Vagina (tissue), 2 donors: ENCODE measurements around the gene PTDSS2. TPM values are rescaled to one million over a fixed set of nuclear protein-coding genes. Genes with fewer than 3 reads are reported as not detected.

Experiments
- DNase-seq, 2 donors: peaks; one replicate each; pipeline ENCODE4 v3.0.0-alpha.2; 2017; ENCODE audit errors: extremely low spot score in 2 of 2
- H3K27ac ChIP-seq: fragments of 200-600 bp; sonication (generic); one replicate; pipeline ENCODE4 v1.5.1; 2019
- H3K27me3 ChIP-seq: fragments of 200-600 bp; sonication (generic); one replicate; pipeline ENCODE4 v1.5.1; 2019
- H3K36me3 ChIP-seq, 2 donors: fragments of 200-600 bp; sonication (generic); one replicate each; pipeline ENCODE4 v1.5.1; 2017 to 2019
- H3K4me1 ChIP-seq: fragments of 200-600 bp; sonication (generic); one replicate; pipeline ENCODE4 v1.5.1; 2019
- H3K4me3 ChIP-seq, 2 donors: fragments of 200-600 bp; sonication (generic); 1 replicate in 1 of 2; 2 replicates in 1 of 2; pipeline ENCODE4 v1.5.1; 2016 to 2019
- H3K9me3 ChIP-seq: fragments of 200-600 bp; sonication (generic); one replicate; pipeline ENCODE4 v1.5.1; 2019
- POLR2A ChIP-seq, 2 donors: fragments of 450-650 bp; IDR thresholded peaks; one replicate each; pipeline ENCODE4 v1.6.1; 2017; ENCODE audit warnings: antibody characterized with exemption in 2 of 2, mild to moderate bottlenecking in 2 of 2, moderate library complexity in 2 of 2
- POLR2AphosphoS5 ChIP-seq, 2 donors: sonication (generic); formaldehyde crosslinking; IDR thresholded peaks; one replicate each; pipeline ENCODE4 v1.9.0; 2017; ENCODE audit warnings: antibody characterized with exemption in 2 of 2, mild to moderate bottlenecking in 2 of 2, low read depth in 1 of 2; ENCODE audit not compliant: insufficient read depth in 1 of 2
- intact Hi-C: fragments of 100-400 bp; cut with DNase I; formaldehyde crosslinking; loops from one replicate; pipeline ENCODE4 v1.15.1; 2023
- total RNA-seq: library from RNA; depleted of rRNA; stranded (reverse); fragments of >200 nt; gene quantifications from one replicate; pipeline ENCODE4 v1.2.3, GENCODE V29; 2016
- TF ChIP-seq, protein P1 (sequence below), 3 experiments: fragments of 450-650 bp in 2 of 3; fragments of 200-600 bp in 1 of 3; sonication (generic) in 1 of 3; IDR thresholded peaks; one replicate each; pipeline ENCODE4 v1.5.1; 2017 to 2019; ENCODE audit warnings: antibody characterized with exemption in 3 of 3, mild to moderate bottlenecking in 2 of 3, moderate library complexity in 2 of 3

The PTDSS2 gene
- total RNA-seq, 1 donor from 2014 or later, result 36.1 TPM

DNA sequence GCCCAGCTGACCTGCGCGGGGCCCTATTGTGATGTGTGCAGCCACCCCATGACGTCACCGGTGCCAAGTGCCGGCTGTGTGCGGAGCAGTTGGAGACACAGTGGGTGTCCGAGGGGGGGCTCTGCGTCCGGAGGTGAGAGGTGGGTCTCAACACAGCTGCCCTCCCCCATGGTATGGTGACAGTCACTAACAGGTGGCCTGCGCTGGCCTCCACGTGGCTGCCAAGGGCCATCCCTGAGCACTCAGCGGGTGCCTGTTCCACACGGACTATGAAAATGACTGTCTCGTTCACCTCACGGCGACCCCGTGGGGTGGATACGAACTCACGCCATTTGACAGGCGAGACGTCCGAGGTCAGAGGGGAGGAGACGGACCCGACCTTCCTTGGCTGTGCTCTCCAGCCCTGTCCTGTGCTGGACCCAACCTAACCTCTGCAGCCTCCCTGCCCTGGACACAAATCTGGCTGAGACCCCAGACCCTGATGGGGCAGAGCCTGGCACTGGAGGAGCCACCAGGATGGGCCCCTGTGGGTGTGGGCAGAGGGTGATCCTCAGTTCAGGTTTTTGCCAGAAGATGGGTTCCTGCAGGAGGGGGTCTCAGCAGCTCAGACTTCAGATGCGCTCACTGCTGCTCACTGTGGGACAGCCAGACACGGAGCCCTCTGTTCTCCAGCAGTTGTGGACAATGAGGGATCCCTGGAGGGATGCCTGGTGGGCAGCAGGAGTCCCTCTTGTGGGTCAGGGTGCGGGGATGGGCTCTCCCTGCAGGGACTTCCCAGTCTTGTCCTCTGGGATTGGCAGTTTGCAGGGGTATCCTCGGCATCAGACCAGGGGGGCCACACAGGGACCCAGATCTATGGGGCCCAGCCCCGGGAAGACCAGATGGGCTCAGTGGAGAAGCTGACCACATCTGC is 79.0 kb downstream of the PTDSS2 start:
- H3K4me3 ChIP-seq, result no peak overlapping the region
- H3K36me3 ChIP-seq, result peaks cover 0 to 29% of the 10 kb centered on the region in 2 donors
- TF ChIP-seq POLR2AphosphoS5 (IDR thresholded peaks at IDR 0.05; ENCODE audit: insufficient read depth in 1 of 2, low read depth in 1 of 2) (no peak), POLR2A (IDR thresholded peaks at IDR 0.05) (no peak)
- TF ChIP-seq, protein P1, sequence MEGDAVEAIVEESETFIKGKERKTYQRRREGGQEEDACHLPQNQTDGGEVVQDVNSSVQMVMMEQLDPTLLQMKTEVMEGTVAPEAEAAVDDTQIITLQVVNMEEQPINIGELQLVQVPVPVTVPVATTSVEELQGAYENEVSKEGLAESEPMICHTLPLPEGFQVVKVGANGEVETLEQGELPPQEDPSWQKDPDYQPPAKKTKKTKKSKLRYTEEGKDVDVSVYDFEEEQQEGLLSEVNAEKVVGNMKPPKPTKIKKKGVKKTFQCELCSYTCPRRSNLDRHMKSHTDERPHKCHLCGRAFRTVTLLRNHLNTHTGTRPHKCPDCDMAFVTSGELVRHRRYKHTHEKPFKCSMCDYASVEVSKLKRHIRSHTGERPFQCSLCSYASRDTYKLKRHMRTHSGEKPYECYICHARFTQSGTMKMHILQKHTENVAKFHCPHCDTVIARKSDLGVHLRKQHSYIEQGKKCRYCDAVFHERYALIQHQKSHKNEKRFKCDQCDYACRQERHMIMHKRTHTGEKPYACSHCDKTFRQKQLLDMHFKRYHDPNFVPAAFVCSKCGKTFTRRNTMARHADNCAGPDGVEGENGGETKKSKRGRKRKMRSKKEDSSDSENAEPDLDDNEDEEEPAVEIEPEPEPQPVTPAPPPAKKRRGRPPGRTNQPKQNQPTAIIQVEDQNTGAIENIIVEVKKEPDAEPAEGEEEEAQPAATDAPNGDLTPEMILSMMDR (IDR thresholded peaks at IDR 0.05), result no peak
- H3K27ac ChIP-seq, result no peak overlapping the region
- no peaks in the 10 kb centered on the region for H3K27me3 ChIP-seq
- no peak for DNase-seq
- no peaks in the 10 kb centered on the region for H3K9me3 ChIP-seq
- intact Hi-C loops, result no loop called here
- peaks cover 19% of the 10 kb centered on the region for H3K4me1 ChIP-seq

DNA sequence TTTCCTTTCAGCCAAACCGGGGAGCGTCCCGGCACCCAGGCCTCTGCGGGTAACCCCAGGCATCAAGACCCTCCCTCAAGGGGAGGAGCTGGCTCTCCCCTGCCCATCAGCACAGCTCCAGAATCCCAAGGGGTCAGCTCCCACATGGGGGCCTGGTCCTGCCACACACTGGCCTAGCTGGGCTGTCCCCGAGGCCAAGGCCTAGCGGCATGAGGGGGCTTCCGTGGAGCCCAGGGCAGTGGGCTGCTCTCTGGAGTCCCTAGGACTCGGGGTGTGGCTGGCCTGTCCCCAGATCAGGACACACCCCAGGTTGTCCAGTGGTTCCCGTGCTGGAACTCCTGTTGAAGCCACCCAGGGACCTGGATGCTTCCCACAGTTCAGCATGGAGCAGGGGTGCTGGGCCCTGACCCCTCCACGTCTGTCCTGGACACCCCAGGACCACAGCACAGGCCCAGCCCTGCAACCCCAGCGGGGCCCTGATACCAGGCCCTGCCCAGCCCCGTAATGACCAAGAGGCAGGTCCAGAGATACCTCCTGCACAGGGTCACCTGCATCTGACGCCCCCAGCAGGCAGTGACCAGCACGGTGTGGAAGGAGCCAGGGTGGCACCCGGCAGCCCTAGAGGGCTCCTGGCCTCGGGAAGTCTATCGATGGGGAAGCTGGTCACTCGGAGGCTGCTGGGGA is 79.8 kb downstream of the PTDSS2 start:
- H3K9me3 ChIP-seq, result no peaks in the 10 kb centered on the region
- no peak overlapping the region for H3K27ac ChIP-seq
- no peak for DNase-seq
- intact Hi-C loops, result no loop called here
- no peaks in the 10 kb centered on the region for H3K27me3 ChIP-seq
- no peak overlapping the region for H3K4me3 ChIP-seq
- H3K4me1 ChIP-seq, result peaks cover 26% of the 10 kb centered on the region
- TF ChIP-seq POLR2AphosphoS5 (IDR thresholded peaks at IDR 0.05; ENCODE audit: insufficient read depth in 1 of 2, low read depth in 1 of 2) (no peak), POLR2A (IDR thresholded peaks at IDR 0.05) (no peak)
- TF ChIP-seq, protein P1 (IDR thresholded peaks at IDR 0.05), result no peak
- peaks cover 0 to 29% of the 10 kb centered on the region in 2 donors for H3K36me3 ChIP-seq

DNA sequence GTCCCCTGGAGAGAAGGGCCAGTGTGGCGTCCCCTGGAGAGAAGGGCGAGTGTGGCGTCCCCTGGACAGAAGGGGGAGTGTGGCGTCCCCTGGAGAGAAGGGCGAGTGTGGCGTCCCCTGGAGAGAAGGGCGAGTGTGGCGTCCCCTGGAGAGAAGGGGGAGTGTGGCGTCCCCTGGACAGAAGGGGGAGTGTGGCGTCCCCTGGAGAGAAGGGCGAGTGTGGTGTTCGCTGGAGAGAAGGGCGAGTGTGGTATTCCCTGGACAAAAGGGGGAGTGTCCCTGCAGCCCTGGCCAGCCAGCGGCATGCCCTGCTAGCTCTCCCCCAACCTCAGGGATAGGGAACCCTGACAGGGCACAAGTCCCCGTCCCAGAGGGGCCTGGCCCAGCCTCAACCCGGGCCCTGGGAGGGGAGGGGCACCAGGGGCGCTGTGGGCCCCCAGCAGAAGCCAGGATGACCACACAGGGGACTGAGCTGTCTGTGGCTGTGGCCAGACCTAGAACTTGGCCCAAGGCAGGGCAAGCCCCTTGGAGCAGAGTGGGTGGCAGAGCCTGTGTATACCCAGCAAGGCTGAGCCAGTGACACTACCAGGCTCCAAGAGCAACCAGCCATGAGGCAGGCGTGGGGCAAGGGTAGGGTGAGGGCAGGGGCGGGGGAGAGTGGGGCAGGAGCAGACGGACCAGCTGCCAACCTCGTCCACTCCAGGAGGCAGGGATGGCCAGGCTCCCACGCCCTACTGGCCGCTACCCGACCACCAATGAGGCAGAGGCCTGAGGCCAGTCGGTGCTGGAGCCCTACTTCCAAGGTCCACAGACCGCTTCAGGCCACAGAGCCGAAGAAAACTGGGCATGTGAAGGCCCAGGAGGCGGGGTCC is 81.1 kb downstream of the PTDSS2 start:
- peaks cover 0 to 29% of the 10 kb centered on the region in 2 donors for H3K36me3 ChIP-seq
- H3K27ac ChIP-seq, result no peak overlapping the region
- DNase-seq, result no peak
- no peaks in the 10 kb centered on the region for H3K9me3 ChIP-seq
- H3K4me1 ChIP-seq, result peaks cover 30% of the 10 kb centered on the region
- no peaks in the 10 kb centered on the region for H3K27me3 ChIP-seq
- no peak overlapping the region for H3K4me3 ChIP-seq
- no peak for TF ChIP-seq POLR2AphosphoS5 (IDR thresholded peaks at IDR 0.05; ENCODE audit: insufficient read depth in 1 of 2, low read depth in 1 of 2)
- intact Hi-C loops, result no loop called here

DNA sequence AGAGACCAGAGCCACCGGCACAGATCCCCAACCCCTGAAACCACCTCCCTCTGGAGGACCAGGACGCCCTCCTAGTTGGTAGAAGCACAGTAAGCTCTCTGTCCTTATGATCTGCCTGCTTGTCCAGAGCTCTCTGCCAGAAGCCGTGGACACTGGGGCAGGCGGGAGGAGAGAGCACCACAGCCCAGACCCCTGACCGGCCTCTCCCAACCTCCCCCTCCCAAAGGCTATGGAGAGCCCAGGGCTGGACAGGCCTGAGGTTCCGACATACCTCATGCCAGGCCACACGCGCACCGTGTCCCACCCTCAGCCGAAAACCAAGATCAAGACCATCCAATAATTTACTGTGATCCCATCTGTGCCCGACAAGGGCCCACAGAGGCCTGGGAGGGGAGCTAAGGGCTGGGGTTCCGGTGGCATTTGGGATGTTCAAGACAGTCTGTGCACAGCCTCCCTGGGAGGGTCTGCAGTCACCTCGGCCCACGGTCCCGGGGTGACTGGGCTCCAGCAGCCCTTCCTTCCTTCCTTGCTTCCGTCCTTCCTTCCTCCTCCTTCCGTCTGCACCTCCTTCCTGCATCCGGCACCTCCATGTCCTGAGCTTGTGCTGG is 81.9 kb downstream of the PTDSS2 start:
- no peak overlapping the region for H3K27ac ChIP-seq
- intact Hi-C loops, result no loop called here
- H3K36me3 ChIP-seq, result peaks cover 0 to 29% of the 10 kb centered on the region in 2 donors
- DNase-seq, result no peak
- H3K4me3 ChIP-seq, result no peak overlapping the region
- H3K4me1 ChIP-seq, result peaks cover 39% of the 10 kb centered on the region
- no peaks in the 10 kb centered on the region for H3K9me3 ChIP-seq
- no peaks in the 10 kb centered on the region for H3K27me3 ChIP-seq
- TF ChIP-seq POLR2A (IDR thresholded peaks at IDR 0.05) (no peak), POLR2AphosphoS5 (IDR thresholded peaks at IDR 0.05; ENCODE audit: insufficient read depth in 1 of 2, low read depth in 1 of 2) (no peak)
- TF ChIP-seq, protein P1 (IDR thresholded peaks at IDR 0.05), result no peak
